Measurements from ENCODE around the gene KISS1.
A peak's percentile ranks its signal among the peaks of the same experiment; 100 is the strongest.

Gene KISS1

DNA sequence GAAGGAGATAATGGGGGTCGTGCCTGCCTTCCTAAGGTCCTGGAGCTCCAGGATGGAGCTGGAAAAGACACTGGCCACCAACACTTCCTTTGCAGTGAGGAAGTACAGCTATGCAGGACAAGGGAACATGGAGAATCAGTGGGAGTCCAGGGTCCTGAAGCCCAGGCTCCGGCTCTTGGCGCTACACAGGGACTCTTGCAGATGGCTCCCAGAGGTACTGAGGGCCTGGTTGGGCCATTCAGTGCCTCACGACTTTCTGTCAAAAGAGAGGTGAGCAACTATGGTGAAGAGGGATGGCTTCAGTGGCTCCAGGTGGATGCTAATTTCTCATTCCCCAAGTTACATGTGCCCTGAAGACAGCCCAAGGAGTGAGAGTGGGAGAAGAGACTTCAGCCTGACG is 42.6 kb downstream of the KISS1 start:
- no peak for DNase-seq

- no peak for DNase-seq
Measured at GRCh38 chr1:204152310-204153044, 43.8 kb downstream of the KISS1 start.

DNA sequence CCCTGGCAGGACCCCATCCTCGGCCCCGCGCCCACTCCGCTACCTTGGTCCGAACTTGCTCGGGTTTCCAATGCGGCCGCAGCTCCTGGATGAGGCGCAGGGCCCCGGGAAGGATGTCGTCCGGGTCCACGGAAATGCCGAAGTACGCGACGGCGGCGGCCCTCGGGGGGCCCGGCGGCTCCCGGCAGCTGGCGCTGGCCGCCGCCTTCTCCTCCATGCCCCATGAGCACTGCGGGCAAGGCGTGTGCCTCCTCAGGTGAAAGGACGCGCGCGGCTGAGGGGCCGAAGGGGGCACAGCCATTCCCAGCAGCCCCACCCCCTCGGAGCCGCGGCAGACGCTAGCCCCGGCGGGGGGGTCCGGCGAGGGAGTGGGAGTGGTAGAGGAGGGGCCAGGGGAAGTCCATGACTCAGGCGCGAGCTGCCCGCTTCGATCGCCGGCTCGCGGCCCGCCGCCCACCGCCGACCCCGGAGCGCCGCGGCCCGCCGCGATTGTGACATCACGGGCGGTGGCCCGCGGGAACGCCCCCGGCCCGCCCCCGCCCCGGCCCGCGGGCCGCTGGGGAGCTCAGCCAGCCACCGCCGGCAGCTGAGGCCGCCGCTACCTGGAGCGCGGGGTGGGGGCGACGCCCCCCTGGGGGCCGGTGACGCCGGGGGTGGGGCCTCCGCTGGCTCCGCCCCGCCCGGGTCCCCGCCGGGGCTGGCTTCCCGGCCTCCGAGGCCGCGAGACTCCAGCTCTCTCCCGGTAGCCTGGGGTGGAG is 44.6 kb downstream of the KISS1 start, which contains the start of gene ETNK2:
Gene ETNK2 (minus strand): TSS at position 493 of the 758 bp plus-strand sequence. CDS start 192 bp downstream, at position 301.
- DNase-seq: peak; percentile 19

DNA sequence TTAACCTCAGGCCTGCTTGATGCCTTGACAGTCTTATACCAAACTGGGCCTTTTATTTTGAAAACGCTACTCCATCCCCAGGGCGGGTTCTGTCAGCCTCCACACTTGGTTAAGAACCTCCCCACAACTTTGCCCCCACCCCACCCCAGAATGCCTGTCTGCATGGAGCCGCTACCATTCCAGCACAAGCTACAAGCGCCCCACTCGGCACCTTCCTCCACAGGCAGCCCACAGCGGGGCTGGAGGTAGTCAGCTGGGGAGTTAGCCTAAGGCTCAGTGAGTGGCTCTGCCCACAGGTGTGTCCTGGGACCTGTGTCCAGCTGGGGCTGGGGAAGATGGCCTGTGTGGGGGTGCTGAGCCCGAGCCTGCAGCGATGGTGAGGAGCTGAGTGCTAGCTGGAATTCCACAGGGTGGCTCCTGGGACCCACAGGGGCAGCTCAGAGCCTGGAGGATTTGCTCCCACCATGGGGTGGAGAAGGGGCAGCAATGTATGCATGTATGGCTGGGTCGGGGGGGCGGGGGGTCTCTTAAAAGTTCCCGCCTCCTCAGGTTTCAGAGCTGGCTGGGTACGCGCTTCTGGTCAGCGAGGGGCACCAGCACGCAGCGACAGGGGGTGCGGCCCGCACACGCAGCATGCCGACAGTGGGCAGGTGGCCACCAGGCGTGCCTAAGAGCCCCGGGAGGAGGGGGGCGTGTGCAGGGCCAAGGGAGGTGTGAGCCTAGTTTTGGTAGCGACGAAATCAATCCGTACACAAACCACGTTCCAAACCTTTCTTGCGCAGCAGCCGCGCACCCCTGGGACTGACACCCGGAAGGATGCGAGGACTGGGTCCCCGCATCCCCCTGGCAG is 45.4 kb downstream of the KISS1 start:
- no peak for DNase-seq

- DNase-seq: no peak
Measured at GRCh38 chr1:204149635-204150565, 46.4 kb downstream of the KISS1 start.

- DNase-seq: no peak
Measured at GRCh38 chr1:204149107-204149506, 47.2 kb downstream of the KISS1 start.

DNA sequence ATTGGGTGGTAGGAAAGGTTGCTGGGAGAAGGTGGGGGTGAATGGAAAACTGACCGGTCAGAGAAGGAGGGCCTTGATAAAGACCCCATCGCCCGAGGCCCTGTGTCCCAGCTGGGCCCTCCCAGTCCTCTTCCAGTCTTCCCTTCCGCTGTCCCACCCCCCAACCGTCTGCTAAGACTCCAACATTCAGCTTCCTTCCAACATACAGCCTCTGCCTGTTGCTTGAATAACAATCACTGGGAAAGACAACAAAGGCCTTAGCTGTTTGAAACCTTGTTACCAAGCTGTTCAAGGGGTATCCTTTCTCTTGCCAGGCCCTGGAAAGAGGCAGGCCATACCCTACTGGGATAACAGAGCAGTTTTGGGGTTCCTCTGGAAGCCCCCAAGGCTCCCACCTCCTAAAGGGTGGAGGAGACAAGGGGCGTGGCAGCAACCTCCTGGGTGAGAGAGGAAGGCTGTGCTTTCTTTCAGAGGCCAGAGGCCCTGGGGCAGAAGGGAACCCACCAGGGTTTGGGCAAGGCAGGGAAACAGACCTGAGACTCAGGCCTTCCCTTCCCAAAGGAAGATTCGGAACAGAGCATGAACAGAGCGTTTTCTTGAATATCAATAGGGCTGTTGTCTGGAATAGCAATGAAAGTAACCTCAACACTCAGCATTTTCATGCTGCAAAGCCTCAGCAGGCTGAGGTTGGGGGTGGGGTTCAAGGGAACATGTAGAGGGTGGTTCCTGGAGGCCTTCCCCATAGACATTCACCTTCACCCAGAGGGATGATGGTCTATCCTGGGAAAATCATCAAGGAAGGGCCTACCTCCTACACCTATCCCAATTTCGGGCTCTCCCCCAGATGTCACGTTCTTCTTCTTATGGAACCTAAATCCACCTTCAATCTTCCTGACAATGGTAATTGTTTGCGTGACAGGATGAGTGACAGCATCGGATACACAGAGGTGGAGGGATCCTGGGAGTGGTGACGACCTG is 48.6 kb downstream of the KISS1 start:
- no peak for DNase-seq

DNA sequence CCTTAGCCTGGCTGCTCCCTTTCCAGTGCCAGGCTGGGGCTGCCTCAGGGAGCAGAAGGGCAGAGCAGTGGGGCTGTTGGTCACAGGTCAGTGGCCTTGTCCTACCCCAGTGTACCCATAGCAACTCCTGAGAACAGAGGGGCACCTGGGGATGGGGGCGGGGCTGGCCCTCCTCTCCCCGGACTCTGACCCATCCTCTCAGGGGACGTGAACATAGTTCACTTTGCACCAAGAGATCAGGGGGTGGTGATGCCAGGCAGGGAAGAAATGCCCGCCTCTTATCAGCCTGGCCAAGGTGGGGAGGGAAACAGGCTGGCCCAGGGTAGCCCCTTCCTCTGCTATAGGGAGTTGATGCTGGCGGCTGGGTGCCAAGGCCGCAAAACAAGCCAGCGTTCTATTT is 49.3 kb downstream of the KISS1 start:
- no peak for DNase-seq

DNA sequence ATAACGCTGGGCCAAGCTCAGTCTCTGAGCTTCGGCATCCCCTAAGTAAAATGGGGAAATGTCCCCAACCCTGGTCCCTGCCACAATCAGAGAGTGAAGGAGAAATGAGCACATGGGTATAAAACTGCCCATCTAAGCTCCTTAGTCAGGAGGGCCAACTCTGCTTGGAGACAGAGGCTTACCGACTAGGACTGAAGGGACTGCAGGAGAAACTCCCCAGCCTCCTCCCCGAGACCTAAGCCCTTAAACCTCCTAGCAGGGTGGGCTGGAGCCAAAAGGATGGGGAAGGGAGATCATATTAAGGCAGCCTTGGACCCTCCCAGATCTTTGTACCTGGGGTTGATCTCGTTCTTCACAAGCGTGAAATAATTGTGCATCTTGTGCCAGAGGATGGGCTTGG is 50.0 kb downstream of the KISS1 start:
- DNase-seq: no peak

GRCh38 chr1:204145033-204145504 is 51.2 kb downstream of the KISS1 start:
- DNase-seq: no peak

DNA sequence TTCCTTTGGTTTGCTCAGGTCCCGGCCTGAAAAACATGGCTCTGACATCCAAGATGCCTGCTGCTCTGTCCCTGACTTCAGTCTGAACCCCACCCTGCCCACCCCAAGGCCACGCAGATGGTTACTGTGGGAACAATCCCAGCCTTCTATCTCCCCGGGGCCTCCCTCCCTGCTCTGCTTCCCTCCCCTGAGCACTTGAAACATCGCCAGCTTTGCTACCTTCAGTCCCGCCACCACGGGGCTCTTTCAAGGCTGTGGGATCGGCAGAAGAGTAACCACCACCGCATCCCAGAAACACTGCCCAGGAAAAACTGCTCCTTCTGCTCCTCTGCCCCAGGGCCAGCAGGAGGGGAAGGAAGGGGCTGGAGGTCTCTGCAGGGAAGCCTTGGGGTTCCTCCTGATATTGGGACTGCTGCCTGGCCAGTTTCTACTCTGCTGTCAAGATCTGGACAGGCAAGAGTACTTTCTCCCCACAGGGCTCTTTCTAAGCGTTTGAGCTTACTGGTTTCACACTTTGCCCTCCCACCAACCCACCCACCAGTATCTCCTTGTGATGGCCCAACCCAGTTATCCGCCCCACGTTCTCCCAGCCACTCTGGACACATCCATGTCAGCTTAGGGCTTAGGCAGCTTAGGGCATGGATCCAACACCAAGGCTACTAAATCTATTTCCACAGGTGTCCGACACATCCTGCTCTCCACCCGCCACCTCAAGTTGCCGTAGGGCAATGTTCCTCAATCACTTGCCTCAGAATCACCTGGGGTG is 52.8 kb downstream of the KISS1 start:
- no peak for DNase-seq

GRCh38 chr1:204142032-204142974 is 54.0 kb downstream of the KISS1 start:
- no peak for DNase-seq

GRCh38 chr1:204141131-204141530 is 55.2 kb downstream of the KISS1 start:
- no peak for DNase-seq

Data from RPMI8226 (cell line).